GM18520 (cell line): Measurements from ENCODE around the gene NOP10.
A peak's percentile ranks its signal among the peaks of the same experiment; 100 is the strongest.
"Not testable (repeated sequence)": the region's sequence is repeated elsewhere in the genome, so short reads cannot be mapped to it uniquely, and the experiment has no call there.

Experiments used
- ATAC-seq: cut with Tn5 transposase; IDR thresholded peaks from one replicate; pipeline ENCODE4 v1.9.1; 2021; ENCODE audit not compliant: unreplicated experiment

NOP10 gene

DNA sequence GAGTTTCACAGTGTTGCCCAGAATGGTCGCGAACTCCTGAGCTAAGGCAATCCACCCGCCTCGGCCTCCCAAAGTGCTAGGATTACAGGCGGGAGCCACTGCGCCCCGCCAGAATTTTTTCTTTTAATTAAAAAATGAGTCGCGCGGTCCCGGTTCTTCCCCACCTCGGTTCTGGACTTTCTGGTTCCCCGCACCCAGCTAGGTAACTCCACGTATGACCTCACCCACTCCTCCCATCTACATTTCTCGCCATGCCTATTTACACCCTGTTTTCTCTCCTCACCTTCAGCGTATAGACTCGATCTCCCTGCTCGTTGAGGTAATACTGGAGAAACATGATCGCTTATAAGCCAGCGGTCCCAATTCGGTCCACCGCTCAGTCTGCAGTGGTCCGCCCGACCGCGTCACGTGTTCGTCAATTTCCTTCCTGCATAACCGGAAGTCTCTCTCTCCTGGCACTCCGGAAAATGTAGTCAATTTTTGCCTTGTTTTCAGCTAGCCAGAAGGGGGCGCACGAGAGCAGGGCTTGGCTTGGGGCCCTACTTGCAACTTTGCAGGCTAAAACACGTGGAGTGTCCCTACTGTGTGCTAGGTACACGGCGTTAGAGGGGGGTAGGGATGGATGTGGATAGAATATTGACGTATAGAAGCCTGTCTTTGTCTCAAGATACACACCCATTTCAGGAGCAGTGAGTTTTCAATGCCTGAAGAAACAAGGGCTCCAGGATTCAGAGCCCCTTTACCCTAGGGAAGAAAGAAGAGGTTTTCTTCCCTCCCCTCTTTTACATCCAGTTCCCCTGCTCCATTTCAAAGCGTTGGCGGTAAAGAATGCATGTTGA, at the start of gene NOP10, which contains the start of gene NUTM1:
Gene NOP10 (minus strand): TSS at position 400 of the 839 bp plus-strand sequence. CDS start 63 bp downstream, at position 337.
Gene NUTM1 (plus strand): TSS at position 579 of the 839 bp plus-strand sequence. CDS start 382 bp downstream, outside the sequence.
- peak; percentile 75 for ATAC-seq

DNA sequence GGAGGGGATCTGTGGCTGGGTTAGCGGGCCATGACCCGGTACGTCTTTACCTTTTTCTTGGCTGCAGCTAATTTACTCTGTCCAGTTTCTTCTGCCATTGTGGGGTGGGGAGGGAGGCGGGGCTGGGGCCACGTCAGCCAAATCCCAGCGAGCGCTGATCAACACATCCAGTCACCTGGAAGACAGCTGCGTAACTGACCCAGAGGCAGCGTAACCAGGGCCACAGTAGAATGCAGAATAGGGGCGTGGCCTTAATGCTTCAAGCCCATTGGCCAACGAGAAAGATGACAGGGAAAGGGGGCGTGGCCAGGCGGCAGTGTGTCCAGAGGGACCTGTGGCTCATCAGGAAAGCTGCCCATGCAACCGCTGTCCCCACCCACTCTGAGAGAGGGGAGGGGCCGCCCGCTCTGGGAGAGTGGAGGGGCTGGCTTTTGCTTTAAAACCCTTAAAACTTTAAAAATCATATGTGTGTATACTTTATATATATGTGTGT, 46.7 kb upstream of the NOP10 start:
- not testable (repeated sequence) for ATAC-seq

- not testable (repeated sequence) for ATAC-seq
Measured at GRCh38 chr15:34381829-34382521, 39.0 kb upstream of the NOP10 start.

DNA sequence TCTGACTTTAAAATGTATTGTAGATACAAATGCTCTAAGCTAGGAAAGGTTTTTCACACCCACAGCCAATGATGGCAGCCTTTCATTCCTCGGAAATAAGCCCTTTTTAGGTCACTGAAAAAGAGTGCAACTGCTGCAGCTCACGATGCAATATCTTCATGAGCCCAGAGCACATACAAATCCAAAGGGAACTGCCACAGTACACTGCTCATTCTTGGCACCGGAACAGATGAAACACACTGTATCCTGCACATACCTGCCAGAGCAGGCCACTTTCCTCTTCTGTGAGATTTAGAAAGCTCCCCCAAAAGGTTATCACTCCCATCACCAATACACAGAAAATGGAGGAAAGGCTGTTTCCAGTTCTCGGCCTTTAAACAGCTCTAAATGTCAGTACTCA, 37.6 kb upstream of the NOP10 start:
- not testable (repeated sequence) for ATAC-seq

DNA sequence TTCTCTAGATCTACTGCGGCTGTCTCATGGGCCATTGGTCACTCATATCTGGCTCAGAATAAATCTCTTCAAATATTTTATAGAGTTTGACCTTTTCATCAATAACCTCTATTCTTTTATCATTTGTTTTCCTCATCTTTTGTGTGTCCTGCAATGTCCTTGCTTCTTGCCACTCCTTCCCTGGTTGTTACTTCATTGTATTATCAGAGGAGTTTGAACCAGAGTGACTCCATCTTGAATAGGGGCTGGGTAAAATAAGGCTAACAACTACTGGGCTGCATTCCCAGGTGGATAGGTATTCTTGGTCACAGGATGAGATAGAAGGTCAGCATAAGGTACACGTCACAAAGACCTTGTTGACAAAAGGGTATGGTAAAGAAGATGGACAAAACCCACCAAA, 33.9 kb upstream of the NOP10 start:
- ATAC-seq = no peak

- not testable (repeated sequence) for ATAC-seq
Measured at GRCh38 chr15:34375541-34375940, 32.6 kb upstream of the NOP10 start.

DNA sequence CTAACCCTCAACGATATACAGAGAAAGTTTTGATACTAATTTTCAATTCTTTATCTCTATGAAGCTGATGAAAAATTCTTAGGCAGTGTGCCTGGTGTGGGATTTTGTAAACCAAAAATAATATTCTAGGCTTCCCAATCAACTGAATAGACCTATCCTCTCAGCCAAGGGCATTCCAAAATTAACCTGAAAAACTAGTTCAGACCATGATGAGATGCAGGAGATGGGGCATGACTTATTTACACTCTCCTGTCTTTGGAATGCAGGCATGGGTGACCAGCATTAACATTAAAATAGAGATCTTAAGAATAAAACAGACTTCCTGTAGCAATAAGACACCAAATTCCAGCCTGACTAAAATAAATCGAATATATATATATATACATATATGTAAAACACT, 31.9 kb upstream of the NOP10 start:
- no peak for ATAC-seq

GRCh38 chr15:34373951-34374350, 31.0 kb upstream of the NOP10 start:
- no peak for ATAC-seq

DNA sequence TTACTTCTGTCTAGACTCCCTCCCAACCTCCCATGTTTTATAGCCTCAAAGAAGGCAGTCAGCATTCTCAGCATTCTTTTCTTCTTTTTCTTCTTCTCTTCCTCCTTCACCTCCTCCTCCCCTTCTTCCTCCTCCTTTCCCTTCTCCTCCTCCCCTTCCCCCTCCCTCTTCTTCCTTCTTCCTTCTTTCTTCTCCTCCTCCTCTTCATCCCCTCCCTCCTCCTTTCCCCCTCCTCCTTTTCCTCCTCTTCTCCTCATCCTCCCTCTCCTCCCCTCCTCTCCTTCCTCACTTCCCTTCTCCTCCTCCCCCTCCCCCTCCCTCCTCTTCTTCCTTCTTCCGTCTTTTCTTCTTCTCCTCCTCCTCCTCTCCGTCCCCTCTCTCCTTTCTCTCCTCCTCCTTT, 27.7 kb upstream of the NOP10 start:
- ATAC-seq = no peak

- no peak for ATAC-seq
Measured at GRCh38 chr15:34370129-34370528, 27.2 kb upstream of the NOP10 start.

- peak; percentile 75 for ATAC-seq
Measured at GRCh38 chr15:34367101-34368081, 24.5 kb upstream of the NOP10 start, which contains the start of gene LPCAT4. Gene LPCAT4 (minus strand): TSS chr15:34367196. CDS start chr15:34367100, 96 bp downstream.

GRCh38 chr15:34366271-34367065, 23.5 kb upstream of the NOP10 start:
- no peak for ATAC-seq

GRCh38 chr15:34365836-34366235, 22.9 kb upstream of the NOP10 start:
- no peak for ATAC-seq

DNA sequence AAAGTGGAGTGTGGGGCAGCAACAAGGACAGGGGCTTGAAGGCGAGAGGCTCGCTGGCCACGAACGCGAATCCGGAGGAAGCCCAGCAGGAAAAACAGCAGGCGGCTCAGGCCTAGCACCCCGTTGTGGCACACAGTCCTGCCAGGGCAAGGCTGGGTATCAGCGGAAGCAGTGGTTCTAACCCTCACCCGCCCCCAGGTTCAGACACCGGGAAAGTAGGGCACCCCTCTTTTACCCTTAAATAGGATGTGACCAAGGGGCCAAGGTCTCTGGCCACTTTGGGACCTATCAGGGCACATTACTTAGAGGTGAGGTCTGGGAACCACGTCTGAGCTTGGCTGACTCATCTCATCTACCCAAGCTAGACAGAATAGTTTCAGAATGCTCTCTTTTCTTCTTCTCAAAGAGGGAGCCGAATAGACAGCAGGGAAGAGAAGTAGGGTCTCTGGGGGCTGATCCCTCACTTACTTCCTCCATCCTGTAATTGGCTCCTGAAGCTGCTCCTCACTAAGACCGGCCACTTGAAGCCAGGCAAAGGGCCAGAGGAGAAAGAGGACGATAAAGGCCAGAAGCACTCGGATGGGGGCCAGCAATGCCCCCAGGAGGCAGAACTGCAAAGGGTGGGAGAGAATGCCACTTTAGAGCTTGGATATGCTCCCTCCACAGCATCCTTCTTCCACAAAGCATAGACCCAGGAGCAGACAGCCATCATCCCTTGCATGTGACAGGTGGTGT, 22.3 kb upstream of the NOP10 start:
- ATAC-seq = no peak

DNA sequence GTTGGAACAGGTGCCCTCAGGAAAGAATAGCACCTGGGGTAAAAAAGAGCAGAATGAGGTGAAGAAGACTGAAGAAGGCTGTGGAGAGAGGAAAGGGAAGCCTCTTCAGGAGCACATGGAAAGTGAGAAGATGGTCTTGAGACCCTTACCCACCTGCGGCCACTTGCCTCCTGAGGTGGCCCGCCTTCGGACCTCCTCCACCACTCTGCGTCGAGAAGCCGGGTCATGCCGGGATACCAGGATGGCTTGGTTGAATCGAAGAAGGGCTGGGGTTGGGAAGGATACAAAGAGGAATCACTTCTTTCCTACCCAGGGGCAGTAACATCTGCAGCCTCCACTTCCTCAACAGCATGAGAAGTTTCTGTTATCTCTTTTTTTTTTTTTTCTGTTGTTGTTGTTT, 21.1 kb upstream of the NOP10 start:
- no peak for ATAC-seq

DNA sequence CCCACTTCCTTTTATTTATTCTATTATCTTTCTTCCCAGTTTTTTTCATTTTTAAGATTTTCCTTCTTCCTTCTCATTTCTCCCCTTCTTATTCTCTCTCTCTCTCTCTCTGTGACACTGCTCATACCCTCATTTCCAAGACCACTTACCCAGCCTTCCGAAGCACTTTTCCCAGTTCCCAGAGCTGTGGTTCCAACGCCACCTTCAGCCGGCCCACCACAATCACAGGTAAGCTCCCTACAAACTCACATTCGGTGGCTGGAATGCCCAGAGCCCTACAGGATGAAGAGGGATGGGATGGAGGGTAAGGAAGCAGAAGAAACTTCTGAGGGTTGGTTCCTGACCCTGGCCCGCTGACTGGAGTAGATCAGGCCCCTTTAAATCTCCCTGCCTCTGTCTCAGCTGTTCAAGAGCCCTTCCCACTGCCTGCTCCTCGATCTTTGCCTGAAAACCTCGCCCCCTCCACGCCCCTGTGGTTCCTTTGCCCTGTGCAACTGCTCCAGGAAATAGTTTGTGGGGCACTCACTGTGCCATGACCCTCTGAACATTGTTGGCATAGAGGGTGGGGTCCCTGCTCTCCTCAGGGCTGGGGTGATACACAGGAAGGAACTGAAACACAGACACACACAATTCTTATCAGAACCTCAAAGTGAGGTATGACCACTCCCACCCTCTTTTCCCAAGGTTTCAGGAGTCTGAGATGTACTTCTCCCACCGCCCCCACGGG, 19.3 kb upstream of the NOP10 start:
- no peak for ATAC-seq

DNA sequence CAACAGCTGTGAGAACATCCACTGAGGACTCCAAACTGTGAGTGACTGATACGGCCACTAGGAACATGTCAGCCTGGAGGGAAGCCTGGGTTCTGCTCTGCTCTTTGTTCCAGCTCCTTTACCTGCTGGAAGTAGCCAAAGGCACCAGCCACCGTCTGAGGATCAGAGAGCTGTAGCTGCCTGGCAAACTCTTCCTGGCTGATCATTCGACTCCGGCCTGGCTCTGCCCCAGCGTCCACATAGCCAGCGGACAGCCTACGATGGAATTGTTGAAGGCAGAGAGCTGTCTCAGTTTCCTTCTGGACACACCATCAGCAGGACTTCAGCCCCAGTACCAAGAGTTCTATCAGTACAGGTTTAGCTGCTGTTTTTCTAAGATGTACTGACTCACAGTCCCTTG, 18.3 kb upstream of the NOP10 start:
- ATAC-seq = no peak

GRCh38 chr15:34360298-34360697, 17.4 kb upstream of the NOP10 start:
- no peak for ATAC-seq
